Activated B cell treated with CpG ODN at 0.5 μM for 24 hours (primary cell): ENCODE measurements around the gene RGMA. TPM values are rescaled to one million over a fixed set of nuclear protein-coding genes. Genes with fewer than 3 reads are reported as not detected.

Experiments
- ATAC-seq: fragments of 200-7000 bp; cut with Tn5 transposase; one replicate; pipeline ENCODE4 v1.10.0; 2021; ENCODE audit warnings: low read depth, mild to moderate bottlenecking, moderate library complexity
- CTCF ChIA-PET: fragments of 350-600 bp; sonication (Branson Sonifier 250); formaldehyde crosslinking; loops from one replicate; lab custom pipeline; 2021; ENCODE audit warnings: antibody characterized with exemption; lab: Charles Lee
- POLR2A ChIA-PET: fragments of 350-600 bp; sonication (Branson Sonifier 250); formaldehyde crosslinking; loops from one replicate; lab custom pipeline; 2021; ENCODE audit warnings: antibody characterized with exemption; lab: Charles Lee
- DNase-seq: peaks from one replicate; pipeline ENCODE4 v3.0.0; 2022
- H3K27ac Mint-ChIP-seq: one replicate; pipeline ENCODE4 v1.8.0; 2020; ENCODE audit warnings: mixed read lengths
- H3K27me3 Mint-ChIP-seq: one replicate; pipeline ENCODE4 v1.8.0; 2021; ENCODE audit warnings: mixed read lengths
- H3K36me3 Mint-ChIP-seq: one replicate; pipeline ENCODE4 v1.8.0; 2021; ENCODE audit warnings: low read depth, mixed read lengths
- H3K4me1 Mint-ChIP-seq: one replicate; pipeline ENCODE4 v1.8.0; 2021; ENCODE audit warnings: mixed read lengths
- H3K4me3 Mint-ChIP-seq: one replicate; pipeline ENCODE4 v1.8.0; 2020; ENCODE audit warnings: mild to moderate bottlenecking, mixed read lengths
- H3K9me3 Mint-ChIP-seq: one replicate; pipeline ENCODE4 v1.8.0; 2020; ENCODE audit warnings: mixed read lengths
- intact Hi-C: fragments of 100-400 bp; cut with micrococcal nuclease; formaldehyde crosslinking; loops from one replicate; pipeline ENCODE4 v1.15.1; 2024
- total RNA-seq: library from RNA; stranded (reverse); gene quantifications from 2 replicates; pipeline ENCODE4 v1.2.3, GENCODE V29; 2022
- TF ChIP-seq, protein P1 (sequence below): fragments of 200-600 bp; IDR thresholded peaks from one replicate; pipeline ENCODE4 v1.8.0; 2022; ENCODE audit warnings: antibody characterized with exemption, mild to moderate bottlenecking

RGMA gene
- total RNA-seq, 1 donor from 2014 or later = not detected

DNA sequence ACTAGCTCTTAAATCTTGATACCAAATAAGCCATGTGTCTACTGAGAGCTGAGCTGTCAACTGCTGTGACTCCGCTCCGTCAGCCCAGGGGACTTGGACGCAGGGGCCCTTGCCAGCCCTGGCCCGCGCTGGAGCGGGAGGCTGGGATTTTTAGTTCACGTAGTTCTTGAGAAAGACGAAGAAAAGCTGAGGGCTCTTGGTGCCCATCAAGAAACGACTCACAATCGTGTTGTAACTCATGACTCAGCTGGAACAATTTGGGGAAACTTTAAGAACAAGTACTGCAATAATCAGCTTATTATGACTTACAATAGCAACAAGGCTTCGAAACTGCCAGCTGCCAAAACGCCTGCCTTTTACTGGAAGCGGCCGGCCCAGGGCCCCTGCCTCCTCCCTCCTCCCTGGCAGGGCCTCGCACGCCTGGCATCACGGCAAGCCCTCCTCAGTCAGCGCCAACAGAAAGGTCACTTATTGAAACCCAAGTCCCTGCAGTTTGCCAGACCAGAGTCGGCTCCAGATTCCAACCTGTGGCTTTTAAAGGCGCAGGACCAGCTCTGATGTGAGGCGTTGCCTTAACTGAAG, 60.3 kb downstream of the RGMA start:
- no peak overlapping the region for H3K4me3 Mint-ChIP-seq
- CTCF ChIA-PET = interaction anchor here (1.1 to 2.9 kb wide), 2 partner anchors 8 to 1091 kb away, joined by 3 to 16 read pairs; no protein-coding TSS in a partner anchor
- H3K4me1 Mint-ChIP-seq = peaks cover 23% of the 10 kb centered on the region
- DNase-seq (no peak), ATAC-seq (no peak)
- no peaks in the 10 kb centered on the region for H3K9me3 Mint-ChIP-seq
- H3K36me3 Mint-ChIP-seq = peaks cover 38% of the 10 kb centered on the region
- POLR2A ChIA-PET = no interaction called here
- TF ChIP-seq, protein P1, sequence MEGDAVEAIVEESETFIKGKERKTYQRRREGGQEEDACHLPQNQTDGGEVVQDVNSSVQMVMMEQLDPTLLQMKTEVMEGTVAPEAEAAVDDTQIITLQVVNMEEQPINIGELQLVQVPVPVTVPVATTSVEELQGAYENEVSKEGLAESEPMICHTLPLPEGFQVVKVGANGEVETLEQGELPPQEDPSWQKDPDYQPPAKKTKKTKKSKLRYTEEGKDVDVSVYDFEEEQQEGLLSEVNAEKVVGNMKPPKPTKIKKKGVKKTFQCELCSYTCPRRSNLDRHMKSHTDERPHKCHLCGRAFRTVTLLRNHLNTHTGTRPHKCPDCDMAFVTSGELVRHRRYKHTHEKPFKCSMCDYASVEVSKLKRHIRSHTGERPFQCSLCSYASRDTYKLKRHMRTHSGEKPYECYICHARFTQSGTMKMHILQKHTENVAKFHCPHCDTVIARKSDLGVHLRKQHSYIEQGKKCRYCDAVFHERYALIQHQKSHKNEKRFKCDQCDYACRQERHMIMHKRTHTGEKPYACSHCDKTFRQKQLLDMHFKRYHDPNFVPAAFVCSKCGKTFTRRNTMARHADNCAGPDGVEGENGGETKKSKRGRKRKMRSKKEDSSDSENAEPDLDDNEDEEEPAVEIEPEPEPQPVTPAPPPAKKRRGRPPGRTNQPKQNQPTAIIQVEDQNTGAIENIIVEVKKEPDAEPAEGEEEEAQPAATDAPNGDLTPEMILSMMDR = no peak
- H3K27ac Mint-ChIP-seq = peak overlapping the region; percentile 18
- H3K27me3 Mint-ChIP-seq = no peaks in the 10 kb centered on the region
- intact Hi-C loops = no loop called here

DNA sequence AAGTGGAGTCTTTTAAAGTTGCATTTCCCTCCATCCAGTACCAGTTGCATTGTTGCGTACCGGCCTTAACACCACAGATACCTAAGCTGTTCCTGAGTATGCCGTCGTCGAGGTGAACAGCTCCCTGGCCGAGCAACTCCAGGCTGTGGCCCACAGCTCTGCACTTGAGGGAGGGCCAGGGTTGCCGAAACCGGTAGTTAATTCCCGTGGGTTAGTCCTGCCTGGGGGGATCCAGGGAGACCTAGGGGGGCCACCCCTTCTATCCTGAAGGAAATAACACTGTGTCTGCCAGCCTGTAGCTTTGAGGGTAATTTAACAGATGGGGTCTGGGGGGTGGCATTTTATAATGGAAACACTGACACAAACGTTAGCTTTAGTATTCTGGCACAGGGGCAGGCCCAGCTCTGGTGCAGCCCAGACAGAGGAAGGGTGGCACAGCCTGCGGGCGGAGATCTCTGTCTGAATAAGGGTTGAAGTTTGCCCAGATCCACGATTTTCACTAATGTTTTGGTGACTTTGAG, 60.8 kb downstream of the RGMA start:
- intact Hi-C loops = no loop called here
- Mint-ChIP-seq H3K4me3 (no peak overlapping the region), H3K4me1 (peaks cover 25% of the 10 kb centered on the region), H3K36me3 (peaks cover 43% of the 10 kb centered on the region), H3K27me3 (no peaks in the 10 kb centered on the region), H3K9me3 (no peaks in the 10 kb centered on the region), H3K27ac (peak overlapping the region; percentile 53)
- ATAC-seq (no peak), DNase-seq (no peak)
- ChIA-PET POLR2A (no interaction called here), CTCF (interaction anchor here (1.1 to 2.9 kb wide), 2 partner anchors 7 to 1092 kb away, joined by 3 to 16 read pairs; no protein-coding TSS in a partner anchor)
- TF ChIP-seq, protein P1 = no peak

DNA sequence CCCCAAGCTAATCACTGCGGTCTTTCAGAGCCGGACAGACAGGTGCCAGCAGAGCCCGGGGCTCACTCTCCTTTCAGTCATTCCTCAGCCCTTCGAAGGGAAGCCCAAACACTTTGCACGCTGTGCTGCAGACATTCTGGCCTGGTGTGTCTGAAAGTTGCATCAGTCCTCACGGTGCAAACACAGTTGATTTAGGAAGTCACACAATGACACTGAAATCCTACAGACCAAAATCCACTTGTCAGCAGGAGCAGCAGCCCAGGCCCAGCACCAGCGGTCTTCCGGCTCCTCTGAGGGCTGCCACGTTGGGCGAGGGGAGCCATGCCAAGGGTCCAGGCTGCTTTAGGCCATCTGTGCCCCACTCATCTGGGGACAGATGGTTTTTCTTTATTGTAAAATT, 61.6 kb downstream of the RGMA start:
- CTCF ChIA-PET = no interaction called here
- intact Hi-C loops = no loop called here
- Mint-ChIP-seq H3K27ac (no peak overlapping the region), H3K27me3 (no peaks in the 10 kb centered on the region), H3K9me3 (no peaks in the 10 kb centered on the region), H3K36me3 (peaks cover 51% of the 10 kb centered on the region), H3K4me1 (peaks cover 29% of the 10 kb centered on the region), H3K4me3 (no peak overlapping the region)
- POLR2A ChIA-PET = no interaction called here
- TF ChIP-seq, protein P1 = no peak
- no peak for DNase-seq
- ATAC-seq = no peak

DNA sequence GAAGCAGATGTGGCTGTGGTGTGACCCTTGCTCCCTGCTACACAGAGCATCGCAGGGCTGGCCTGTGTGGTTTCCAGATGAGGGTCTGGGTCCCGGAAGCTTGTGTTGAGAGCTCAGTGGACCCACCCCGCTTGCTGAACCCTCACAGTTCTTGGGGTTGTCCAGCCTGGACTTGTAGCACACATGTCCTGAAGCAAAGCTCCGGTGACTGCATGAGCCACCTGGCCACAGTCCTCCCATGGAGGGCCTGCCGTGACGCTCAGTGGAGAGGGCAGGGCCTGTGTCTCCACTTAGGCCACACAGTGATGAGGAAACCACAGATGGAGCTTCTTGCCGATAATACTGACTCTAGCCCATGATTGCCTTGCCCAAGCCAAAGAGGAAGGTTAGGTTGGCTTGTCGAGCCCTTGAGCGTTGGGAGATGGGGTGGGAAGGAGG, 62.6 kb downstream of the RGMA start:
- no peaks in the 10 kb centered on the region for H3K9me3 Mint-ChIP-seq
- ATAC-seq = no peak
- TF ChIP-seq, protein P1 = no peak
- ChIA-PET POLR2A (no interaction called here), CTCF (no interaction called here)
- H3K36me3 Mint-ChIP-seq = peaks cover 61% of the 10 kb centered on the region
- no peaks in the 10 kb centered on the region for H3K27me3 Mint-ChIP-seq
- H3K4me1 Mint-ChIP-seq = peaks cover 33% of the 10 kb centered on the region
- no peak overlapping the region for H3K4me3 Mint-ChIP-seq
- no peak for DNase-seq
- intact Hi-C loops = no loop called here
- H3K27ac Mint-ChIP-seq = no peak overlapping the region

DNA sequence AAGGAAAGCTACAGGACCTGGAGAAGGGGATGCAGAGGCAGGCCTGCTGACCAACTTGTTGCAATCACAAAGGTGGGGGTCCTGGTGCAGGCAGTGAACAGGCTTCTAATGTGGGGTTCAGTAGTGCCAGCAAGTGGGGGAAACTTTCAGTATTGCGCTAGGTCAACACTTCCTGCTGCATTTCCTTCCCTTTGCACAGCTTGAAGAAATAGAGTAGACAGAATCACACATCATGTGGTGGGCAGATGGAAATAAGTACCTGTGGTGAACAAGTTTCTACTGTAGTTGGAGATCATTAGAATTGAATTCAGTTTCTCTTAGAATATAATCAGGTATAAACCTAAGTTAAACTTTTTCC, 63.4 kb downstream of the RGMA start:
- intact Hi-C loops = no loop called here
- ChIA-PET POLR2A (no interaction called here), CTCF (interaction anchor here (0.6 kb wide), 1 partner anchor 46 kb away, joined by 3 read pairs; no protein-coding TSS in a partner anchor)
- Mint-ChIP-seq H3K4me1 (peaks cover 38% of the 10 kb centered on the region), H3K27me3 (no peaks in the 10 kb centered on the region), H3K36me3 (peaks cover 69% of the 10 kb centered on the region), H3K4me3 (no peak overlapping the region), H3K27ac (peak overlapping the region; percentile 65), H3K9me3 (no peaks in the 10 kb centered on the region)
- TF ChIP-seq, protein P1 = no peak
- no peak for DNase-seq
- no peak for ATAC-seq
